GM23338 (cell line): ENCODE data around the gene CLDN19. TPM values are rescaled to one million over a fixed set of nuclear protein-coding genes. Genes with fewer than 3 reads are reported as not detected.
"Not testable (repeated sequence)": the region's sequence is repeated elsewhere in the genome, so short reads cannot be mapped to it uniquely, and the experiment has no call there.

ENCODE experiments used
- ATAC-seq: fragments of 200-7000 bp; cut with Tn5 transposase; 3 replicates; pipeline ENCODE4 v1.9.1; 2020
- DNase-seq: peaks from one replicate; pipeline ENCODE4 v3.0.0-alpha.2; 2015; ENCODE audit warnings: low spot score
- H2AFZ ChIP-seq: fragments of 200-600 bp; sonication (generic); 2 replicates; pipeline ENCODE4 v1.8.0; 2016; ENCODE audit warnings: antibody characterized with exemption, mild to moderate bottlenecking, moderate library complexity
- H3F3A ChIP-seq: fragments of 200-600 bp; sonication (generic); replicated peaks from 2 replicates; pipeline ENCODE4 v1.8.0; 2017; ENCODE audit warnings: antibody characterized with exemption, mixed run types, low read depth
- H3K27ac ChIP-seq: fragments of 200-600 bp; sonication (generic); 2 replicates; pipeline ENCODE4 v1.6.1; 2016; ENCODE audit warnings: low read depth
- H3K27me3 ChIP-seq: fragments of 200-600 bp; sonication (generic); 2 replicates; pipeline ENCODE4 v1.8.0; 2016; ENCODE audit warnings: mild to moderate bottlenecking, mixed run types, moderate library complexity; ENCODE audit not compliant: insufficient read depth
- H3K36me3 ChIP-seq: fragments of 200-600 bp; sonication (generic); 2 replicates; pipeline ENCODE4 v1.8.0; 2016; ENCODE audit warnings: mild to moderate bottlenecking; ENCODE audit not compliant: insufficient read depth
- H3K4me1 ChIP-seq: fragments of 200-600 bp; sonication (generic); 2 replicates; pipeline ENCODE4 v1.8.0; 2016; ENCODE audit warnings: mild to moderate bottlenecking, moderate library complexity; ENCODE audit not compliant: insufficient read depth
- H3K4me2 ChIP-seq: fragments of 200-600 bp; sonication (generic); 2 replicates; pipeline ENCODE4 v1.7.1; 2017; ENCODE audit warnings: mixed run types
- H3K4me3 ChIP-seq: fragments of 200-600 bp; sonication (generic); 2 replicates; pipeline ENCODE4 v1.6.1; 2016; ENCODE audit warnings: mixed run types
- H3K79me2 ChIP-seq: fragments of 200-600 bp; sonication (generic); replicated peaks from 2 replicates; pipeline ENCODE4 v1.8.0; 2017; ENCODE audit warnings: mild to moderate bottlenecking; ENCODE audit not compliant: insufficient read depth
- H3K9me2 ChIP-seq: fragments of 200-600 bp; sonication (generic); 2 replicates; pipeline ENCODE4 v1.8.0; 2017; ENCODE audit not compliant: insufficient read depth
- H4K20me1 ChIP-seq: fragments of 200-600 bp; sonication (generic); replicated peaks from 2 replicates; pipeline ENCODE4 v1.8.0; 2017; ENCODE audit warnings: mild to moderate bottlenecking; ENCODE audit not compliant: insufficient read depth
- H3K27ac Mint-ChIP-seq: 2 replicates; pipeline ENCODE4 v1.8.0; 2020; ENCODE audit warnings: inconsistent platforms, mild to moderate bottlenecking, moderate library complexity, mixed read lengths
- H3K27me3 Mint-ChIP-seq: 3 replicates; pipeline ENCODE4 v1.8.0; 2022; ENCODE audit warnings: low read depth, mild to moderate bottlenecking, moderate library complexity, mixed read lengths, inconsistent platforms; ENCODE audit not compliant: insufficient read depth, poor library complexity
- H3K36me3 Mint-ChIP-seq: 3 replicates; pipeline ENCODE4 v1.8.0; 2021; ENCODE audit warnings: low read depth, mild to moderate bottlenecking, inconsistent platforms, moderate library complexity, mixed read lengths
- H3K4me1 Mint-ChIP-seq: 3 replicates; pipeline ENCODE4 v1.8.0; 2020; ENCODE audit warnings: mild to moderate bottlenecking, inconsistent platforms, mixed read lengths
- H3K4me3 Mint-ChIP-seq: 3 replicates; pipeline ENCODE4 v1.8.0; 2021; ENCODE audit warnings: moderate library complexity, mild to moderate bottlenecking, inconsistent platforms, mixed read lengths
- H3K9me3 Mint-ChIP-seq: 3 replicates; pipeline ENCODE4 v1.8.0; 2020; ENCODE audit warnings: moderate library complexity, mild to moderate bottlenecking, inconsistent platforms, mixed read lengths
- CREB1 ChIP-seq: fragments of 250-450 bp; sonication (Bioruptor Pico); IDR thresholded peaks from 2 replicates; pipeline ENCODE4 v1.5.0; 2020; ENCODE audit warnings: low read depth, mild to moderate bottlenecking, moderate library complexity
- JUNB ChIP-seq: IDR thresholded peaks from one replicate; pipeline ENCODE4 v1.6.1; 2016; ENCODE audit warnings: antibody characterized with exemption; ENCODE audit not compliant: unreplicated experiment
- POLR2AphosphoS5 ChIP-seq: IDR thresholded peaks from 2 replicates; pipeline ENCODE4 v1.6.1; 2016; ENCODE audit warnings: antibody characterized with exemption, low read depth
- STAT1 ChIP-seq: IDR thresholded peaks from one replicate; pipeline ENCODE4 v1.6.1; 2016; ENCODE audit warnings: antibody characterized with exemption; ENCODE audit not compliant: unreplicated experiment
- polyA plus RNA-seq: library from polyadenylated mRNA; unstranded; fragments of >200 nt; fragmentation: Nextera tagmentation; extraction: Ambion mirVana; gene quantifications from 2 replicates; pipeline ENCODE4 v1.2.1, GENCODE V29; 2016
- total RNA-seq: library from RNA; depleted of rRNA; stranded (reverse); fragments of >200 nt; shearing (Covaris generic); gene quantifications from 2 replicates; pipeline ENCODE4 v1.2.3, GENCODE V29; 2014
- TF ChIP-seq, protein P1 (sequence below): IDR thresholded peaks from one replicate; pipeline ENCODE4 v1.6.1; 2018; ENCODE audit warnings: antibody characterized with exemption; ENCODE audit not compliant: unreplicated experiment
- TF ChIP-seq, protein P2 (sequence below): IDR thresholded peaks from 2 replicates; pipeline ENCODE4 v1.6.1; 2016; ENCODE audit warnings: antibody characterized with exemption
- TF ChIP-seq, protein P3 (sequence below), 2 experiments: fragments of 200-600 bp in 1 of 2; sonication (generic) in 1 of 2; conservative IDR thresholded peaks; 2 replicates each; pipeline versions ENCODE4 v1.5.1 to v1.6.1; 2016 to 2017; ENCODE audit warnings: antibody characterized with exemption in 2 of 2, low read depth in 2 of 2, mild to moderate bottlenecking in 2 of 2, moderate library complexity in 1 of 2

The CLDN19 gene
- total and polyA plus RNA-seq, 2 experiments from 2014 or later: 2.6 to 12.8 TPM

DNA sequence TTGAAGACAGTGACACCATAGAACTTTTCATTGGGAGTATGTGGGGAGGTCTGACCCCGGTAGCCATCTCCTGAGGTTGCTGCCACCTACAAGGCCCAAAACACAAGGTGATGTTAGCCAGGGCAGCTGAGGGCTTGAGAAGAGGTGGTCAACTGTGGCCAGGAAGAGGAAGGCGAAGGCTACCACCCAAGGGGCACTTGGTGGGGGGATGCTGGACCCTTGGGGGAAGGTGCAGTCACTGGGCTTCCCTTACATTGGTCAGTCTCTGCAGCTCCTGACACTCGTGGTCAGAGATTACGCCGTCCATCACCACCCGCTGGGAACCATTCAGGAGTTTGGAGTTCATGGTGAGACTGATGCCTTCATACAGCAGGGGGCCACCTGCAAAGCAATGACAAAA lies 12.2 kb upstream of the CLDN19 start:
- Mint-ChIP-seq H3K4me3 (no peak overlapping the region), H3K36me3 (peaks cover 78% of the 10 kb centered on the region), H3K27ac (no peak overlapping the region), H3K9me3 (peaks cover 18% of the 10 kb centered on the region), H3K27me3 (peaks cover 15% of the 10 kb centered on the region), H3K4me1 (peaks cover 2% of the 10 kb centered on the region)
- Histone ChIP-seq H3K79me2 (no peaks in the 10 kb centered on the region), H3K4me2 (no peak overlapping the region), H2AFZ (no peak overlapping the region), H3F3A (0 out of 2 replicates have a peak, but pooled peaks cover 2% of the 10 kb centered on the region), H4K20me1 (no peaks in the 10 kb centered on the region; the same call in 1 of the 2 replicates), H3K27ac (no peak overlapping the region), H3K9me2 (no peaks in the 10 kb centered on the region; the same call in 1 of the 2 replicates), H3K27me3 (no peaks in the 10 kb centered on the region), H3K36me3 (peaks cover 50% of the 10 kb centered on the region), H3K4me3 (no peak overlapping the region), H3K4me1 (no peaks in the 10 kb centered on the region)
- no peak for TF ChIP-seq JUNB
- TF ChIP-seq, protein P1, sequence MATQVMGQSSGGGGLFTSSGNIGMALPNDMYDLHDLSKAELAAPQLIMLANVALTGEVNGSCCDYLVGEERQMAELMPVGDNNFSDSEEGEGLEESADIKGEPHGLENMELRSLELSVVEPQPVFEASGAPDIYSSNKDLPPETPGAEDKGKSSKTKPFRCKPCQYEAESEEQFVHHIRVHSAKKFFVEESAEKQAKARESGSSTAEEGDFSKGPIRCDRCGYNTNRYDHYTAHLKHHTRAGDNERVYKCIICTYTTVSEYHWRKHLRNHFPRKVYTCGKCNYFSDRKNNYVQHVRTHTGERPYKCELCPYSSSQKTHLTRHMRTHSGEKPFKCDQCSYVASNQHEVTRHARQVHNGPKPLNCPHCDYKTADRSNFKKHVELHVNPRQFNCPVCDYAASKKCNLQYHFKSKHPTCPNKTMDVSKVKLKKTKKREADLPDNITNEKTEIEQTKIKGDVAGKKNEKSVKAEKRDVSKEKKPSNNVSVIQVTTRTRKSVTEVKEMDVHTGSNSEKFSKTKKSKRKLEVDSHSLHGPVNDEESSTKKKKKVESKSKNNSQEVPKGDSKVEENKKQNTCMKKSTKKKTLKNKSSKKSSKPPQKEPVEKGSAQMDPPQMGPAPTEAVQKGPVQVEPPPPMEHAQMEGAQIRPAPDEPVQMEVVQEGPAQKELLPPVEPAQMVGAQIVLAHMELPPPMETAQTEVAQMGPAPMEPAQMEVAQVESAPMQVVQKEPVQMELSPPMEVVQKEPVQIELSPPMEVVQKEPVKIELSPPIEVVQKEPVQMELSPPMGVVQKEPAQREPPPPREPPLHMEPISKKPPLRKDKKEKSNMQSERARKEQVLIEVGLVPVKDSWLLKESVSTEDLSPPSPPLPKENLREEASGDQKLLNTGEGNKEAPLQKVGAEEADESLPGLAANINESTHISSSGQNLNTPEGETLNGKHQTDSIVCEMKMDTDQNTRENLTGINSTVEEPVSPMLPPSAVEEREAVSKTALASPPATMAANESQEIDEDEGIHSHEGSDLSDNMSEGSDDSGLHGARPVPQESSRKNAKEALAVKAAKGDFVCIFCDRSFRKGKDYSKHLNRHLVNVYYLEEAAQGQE: no peak
- no peak for TF ChIP-seq POLR2AphosphoS5
- TF ChIP-seq, protein P2, sequence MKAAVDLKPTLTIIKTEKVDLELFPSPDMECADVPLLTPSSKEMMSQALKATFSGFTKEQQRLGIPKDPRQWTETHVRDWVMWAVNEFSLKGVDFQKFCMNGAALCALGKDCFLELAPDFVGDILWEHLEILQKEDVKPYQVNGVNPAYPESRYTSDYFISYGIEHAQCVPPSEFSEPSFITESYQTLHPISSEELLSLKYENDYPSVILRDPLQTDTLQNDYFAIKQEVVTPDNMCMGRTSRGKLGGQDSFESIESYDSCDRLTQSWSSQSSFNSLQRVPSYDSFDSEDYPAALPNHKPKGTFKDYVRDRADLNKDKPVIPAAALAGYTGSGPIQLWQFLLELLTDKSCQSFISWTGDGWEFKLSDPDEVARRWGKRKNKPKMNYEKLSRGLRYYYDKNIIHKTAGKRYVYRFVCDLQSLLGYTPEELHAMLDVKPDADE: no peak
- ATAC-seq: no peak
- DNase-seq: no peak

DNA sequence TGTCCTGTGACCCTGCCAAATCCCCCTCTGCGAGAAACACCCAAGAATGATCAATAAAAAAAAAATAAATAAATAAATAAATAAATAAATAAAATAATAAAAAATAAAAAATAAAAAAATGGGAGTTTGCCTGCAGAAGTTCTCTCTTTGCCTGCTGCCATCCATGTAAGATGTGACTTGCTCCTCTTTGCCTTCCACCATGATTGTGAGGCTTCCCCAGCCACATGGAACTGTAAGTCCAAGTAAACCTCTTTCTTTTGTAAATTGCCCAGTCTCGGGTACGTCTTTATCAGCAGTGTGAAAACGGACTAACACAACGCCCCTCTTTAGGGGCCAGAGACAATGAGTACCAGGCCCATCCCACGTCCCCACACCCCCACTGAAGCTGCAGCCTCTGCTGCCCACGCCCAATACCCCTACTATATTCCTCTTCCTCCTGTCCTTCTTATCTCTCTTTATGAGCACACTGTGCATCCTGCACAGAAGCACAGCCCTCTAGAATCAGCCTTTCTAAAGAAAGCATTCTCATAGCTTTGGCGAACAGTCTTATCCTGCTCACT lies 11.6 kb upstream of the CLDN19 start:
- H3K79me2 ChIP-seq, H3K4me1 Mint-ChIP-seq, H3K27ac ChIP-seq, H3K9me2 ChIP-seq, H3F3A ChIP-seq, H4K20me1 ChIP-seq, H2AFZ ChIP-seq, ATAC-seq, H3K4me2 ChIP-seq, H3K4me1 ChIP-seq, DNase-seq, H3K4me3 ChIP-seq, H3K27me3 ChIP-seq, H3K4me3 Mint-ChIP-seq, H3K27ac Mint-ChIP-seq: not testable (repeated sequence)
- peaks cover 49% of the 10 kb centered on the region for H3K36me3 ChIP-seq
- peaks cover 18% of the 10 kb centered on the region for H3K9me3 Mint-ChIP-seq
- peaks cover 21% of the 10 kb centered on the region for H3K27me3 Mint-ChIP-seq
- peaks cover 76% of the 10 kb centered on the region for H3K36me3 Mint-ChIP-seq

DNA sequence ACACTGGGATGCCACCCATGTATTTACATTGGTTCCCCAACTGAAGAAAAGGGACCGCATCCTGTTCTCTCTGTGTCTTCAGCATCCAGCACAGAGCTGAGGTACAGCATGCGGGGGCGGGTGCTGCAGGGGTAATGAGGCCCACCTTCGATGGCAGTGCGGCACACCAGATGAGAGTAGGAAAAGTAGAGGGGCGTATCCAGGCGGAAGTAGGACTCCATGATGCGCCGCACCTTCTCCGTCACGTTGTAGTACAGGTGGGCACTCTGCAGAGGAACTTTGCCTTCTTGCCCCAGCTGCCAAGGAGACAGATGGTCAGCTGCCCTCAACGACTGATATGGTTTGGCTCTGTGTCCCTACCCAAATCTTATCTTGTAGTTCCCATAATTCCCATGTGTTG lies 10.0 kb upstream of the CLDN19 start:
- Histone ChIP-seq H4K20me1 (no peaks in the 10 kb centered on the region), H3K36me3 (peaks cover 34% of the 10 kb centered on the region), H3K4me3 (no peak overlapping the region), H3K27ac (no peak overlapping the region), H3K4me1 (no peaks in the 10 kb centered on the region), H3F3A (0 out of 2 replicates have a peak, but pooled peaks cover 3% of the 10 kb centered on the region), H3K79me2 (no peaks in the 10 kb centered on the region), H3K27me3 (no peaks in the 10 kb centered on the region), H3K9me2 (no peaks in the 10 kb centered on the region), H3K4me2 (no peak overlapping the region), H2AFZ (no peak overlapping the region)
- Mint-ChIP-seq H3K4me3 (no peak overlapping the region; the same call in 2 of the 3 replicates), H3K27me3 (peaks cover 20% of the 10 kb centered on the region), H3K4me1 (no peaks in the 10 kb centered on the region), H3K9me3 (peaks cover 18% of the 10 kb centered on the region), H3K27ac (no peak overlapping the region), H3K36me3 (peaks cover 67% of the 10 kb centered on the region)
- DNase-seq (no peak), ATAC-seq (no peak)
- TF ChIP-seq STAT1: no peak
- no peak for TF ChIP-seq JUNB
- TF ChIP-seq, protein P1: no peak
- TF ChIP-seq, protein P2: no peak
- TF ChIP-seq CREB1 (CRISPR knock-in tag): no peak
- TF ChIP-seq, protein P3, sequence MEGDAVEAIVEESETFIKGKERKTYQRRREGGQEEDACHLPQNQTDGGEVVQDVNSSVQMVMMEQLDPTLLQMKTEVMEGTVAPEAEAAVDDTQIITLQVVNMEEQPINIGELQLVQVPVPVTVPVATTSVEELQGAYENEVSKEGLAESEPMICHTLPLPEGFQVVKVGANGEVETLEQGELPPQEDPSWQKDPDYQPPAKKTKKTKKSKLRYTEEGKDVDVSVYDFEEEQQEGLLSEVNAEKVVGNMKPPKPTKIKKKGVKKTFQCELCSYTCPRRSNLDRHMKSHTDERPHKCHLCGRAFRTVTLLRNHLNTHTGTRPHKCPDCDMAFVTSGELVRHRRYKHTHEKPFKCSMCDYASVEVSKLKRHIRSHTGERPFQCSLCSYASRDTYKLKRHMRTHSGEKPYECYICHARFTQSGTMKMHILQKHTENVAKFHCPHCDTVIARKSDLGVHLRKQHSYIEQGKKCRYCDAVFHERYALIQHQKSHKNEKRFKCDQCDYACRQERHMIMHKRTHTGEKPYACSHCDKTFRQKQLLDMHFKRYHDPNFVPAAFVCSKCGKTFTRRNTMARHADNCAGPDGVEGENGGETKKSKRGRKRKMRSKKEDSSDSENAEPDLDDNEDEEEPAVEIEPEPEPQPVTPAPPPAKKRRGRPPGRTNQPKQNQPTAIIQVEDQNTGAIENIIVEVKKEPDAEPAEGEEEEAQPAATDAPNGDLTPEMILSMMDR (conservative IDR thresholded peaks at IDR 0.05; ENCODE audit: low read depth in 2 of 2): no peak
